ENCODE results near the gene ARHGAP32.
"Not testable (repeated sequence)": the region's sequence is repeated elsewhere in the genome, so short reads cannot be mapped to it uniquely, and the experiment has no call there.

The ARHGAP32 gene

GRCh38 chr11:129191649-129192048, 476 bp downstream of the ARHGAP32 start:
- Histone ChIP-seq H3K27ac (ENCODE audit: low read length) (peak overlapping the region; percentile 12), H3K27me3 (ENCODE audit: control insufficient read depth, insufficient read depth, low read length) (no peaks in the 10 kb centered on the region), H3K9ac (ENCODE audit: low read length) (no peak overlapping the region), H3K4me3 (ENCODE audit: low read length) (no peak overlapping the region), H3K4me1 (ENCODE audit: control insufficient read depth, low read depth, low read length) (peaks cover 18% of the 10 kb centered on the region), H3K9me3 (ENCODE audit: control insufficient read depth, low read depth, low read length) (no peaks in the 10 kb centered on the region), H3K36me3 (ENCODE audit: control insufficient read depth, low read depth, low read length) (no peaks in the 10 kb centered on the region)

- H3K27ac ChIP-seq (ENCODE audit: low read length): no peak overlapping the region
- no peaks in the 10 kb centered on the region for H3K27me3 ChIP-seq (ENCODE audit: control insufficient read depth, insufficient read depth, low read length)
- no peak overlapping the region for H3K9ac ChIP-seq (ENCODE audit: low read length)
- H3K4me1 ChIP-seq (ENCODE audit: control insufficient read depth, low read depth, low read length): peaks cover 13% of the 10 kb centered on the region
- no peak overlapping the region for H3K4me3 ChIP-seq (ENCODE audit: low read length)
- H3K36me3 ChIP-seq (ENCODE audit: control insufficient read depth, low read depth, low read length): no peaks in the 10 kb centered on the region
- H3K9me3 ChIP-seq (ENCODE audit: control insufficient read depth, low read depth, low read length): no peaks in the 10 kb centered on the region
Observed at GRCh38 chr11:129190087-129190486, 2.0 kb downstream of the ARHGAP32 start.

GRCh38 chr11:129189646-129190045, 2.5 kb downstream of the ARHGAP32 start:
- Histone ChIP-seq H3K4me3 (ENCODE audit: low read length) (no peak overlapping the region), H3K4me1 (ENCODE audit: control insufficient read depth, low read depth, low read length) (peaks cover 13% of the 10 kb centered on the region), H3K27ac (ENCODE audit: low read length) (no peak overlapping the region), H3K9me3 (ENCODE audit: control insufficient read depth, low read depth, low read length) (no peaks in the 10 kb centered on the region), H3K9ac (ENCODE audit: low read length) (no peak overlapping the region), H3K27me3 (ENCODE audit: control insufficient read depth, insufficient read depth, low read length) (no peaks in the 10 kb centered on the region), H3K36me3 (ENCODE audit: control insufficient read depth, low read depth, low read length) (no peaks in the 10 kb centered on the region)

- not testable (repeated sequence) for H3K4me3 ChIP-seq (ENCODE audit: low read length); H3K27me3 ChIP-seq (ENCODE audit: control insufficient read depth, insufficient read depth, low read length); H3K9me3 ChIP-seq (ENCODE audit: control insufficient read depth, low read depth, low read length); H3K36me3 ChIP-seq (ENCODE audit: control insufficient read depth, low read depth, low read length); H3K9ac ChIP-seq (ENCODE audit: low read length); H3K27ac ChIP-seq (ENCODE audit: low read length)
- peaks cover 13% of the 10 kb centered on the region for H3K4me1 ChIP-seq (ENCODE audit: control insufficient read depth, low read depth, low read length)
Observed at GRCh38 chr11:129185082-129185481, 7.0 kb downstream of the ARHGAP32 start.

- no peaks in the 10 kb centered on the region for H3K9me3 ChIP-seq (ENCODE audit: control insufficient read depth, low read depth, low read length)
- no peak overlapping the region for H3K9ac ChIP-seq (ENCODE audit: low read length)
- peaks cover 12% of the 10 kb centered on the region for H3K4me1 ChIP-seq (ENCODE audit: control insufficient read depth, low read depth, low read length)
- H3K4me3 ChIP-seq (ENCODE audit: low read length): no peak overlapping the region
- H3K36me3 ChIP-seq (ENCODE audit: control insufficient read depth, low read depth, low read length): no peaks in the 10 kb centered on the region
- no peaks in the 10 kb centered on the region for H3K27me3 ChIP-seq (ENCODE audit: control insufficient read depth, insufficient read depth, low read length)
- H3K27ac ChIP-seq (ENCODE audit: low read length): no peak overlapping the region
Observed at GRCh38 chr11:129184581-129184980, 7.5 kb downstream of the ARHGAP32 start.

GRCh38 chr11:129167315-129167714, 24.8 kb downstream of the ARHGAP32 start:
- Histone ChIP-seq H3K27me3 (ENCODE audit: control insufficient read depth, insufficient read depth, low read length) (no peaks in the 10 kb centered on the region), H3K36me3 (ENCODE audit: control insufficient read depth, low read depth, low read length) (no peaks in the 10 kb centered on the region), H3K4me1 (ENCODE audit: control insufficient read depth, low read depth, low read length) (no peaks in the 10 kb centered on the region), H3K9ac (ENCODE audit: low read length) (no peak overlapping the region), H3K4me3 (ENCODE audit: low read length) (no peak overlapping the region), H3K9me3 (ENCODE audit: control insufficient read depth, low read depth, low read length) (peaks cover 10% of the 10 kb centered on the region), H3K27ac (ENCODE audit: low read length) (no peak overlapping the region)

- Histone ChIP-seq H3K27ac (ENCODE audit: low read length) (no peak overlapping the region), H3K4me3 (ENCODE audit: low read length) (no peak overlapping the region), H3K27me3 (ENCODE audit: control insufficient read depth, insufficient read depth, low read length) (no peaks in the 10 kb centered on the region), H3K36me3 (ENCODE audit: control insufficient read depth, low read depth, low read length) (no peaks in the 10 kb centered on the region), H3K9me3 (ENCODE audit: control insufficient read depth, low read depth, low read length) (peaks cover 10% of the 10 kb centered on the region), H3K9ac (ENCODE audit: low read length) (no peak overlapping the region), H3K4me1 (ENCODE audit: control insufficient read depth, low read depth, low read length) (no peaks in the 10 kb centered on the region)
Observed at GRCh38 chr11:129163714-129164164, 28.4 kb downstream of the ARHGAP32 start.

GRCh38 chr11:129157080-129157479, 35.0 kb downstream of the ARHGAP32 start:
- not testable (repeated sequence) for H3K27ac ChIP-seq (ENCODE audit: low read length); H3K4me3 ChIP-seq (ENCODE audit: low read length)

GRCh38 chr11:129155745-129156144, 36.4 kb downstream of the ARHGAP32 start:
- Histone ChIP-seq H3K9me3 (ENCODE audit: control insufficient read depth, low read depth, low read length) (peaks cover 8% of the 10 kb centered on the region), H3K4me1 (ENCODE audit: control insufficient read depth, low read depth, low read length) (no peaks in the 10 kb centered on the region), H3K27me3 (ENCODE audit: control insufficient read depth, insufficient read depth, low read length) (no peaks in the 10 kb centered on the region), H3K9ac (ENCODE audit: low read length) (no peak overlapping the region), H3K36me3 (ENCODE audit: control insufficient read depth, low read depth, low read length) (no peaks in the 10 kb centered on the region), H3K4me3 (ENCODE audit: low read length) (no peak overlapping the region), H3K27ac (ENCODE audit: low read length) (no peak overlapping the region)

More at GRCh38 chr11:129157080-129157479, 35.0 kb downstream of the ARHGAP32 start:
- not testable (repeated sequence) for H3K9ac ChIP-seq (ENCODE audit: low read length); H3K36me3 ChIP-seq (ENCODE audit: control insufficient read depth, low read depth, low read length); H3K4me1 ChIP-seq (ENCODE audit: control insufficient read depth, low read depth, low read length); H3K9me3 ChIP-seq (ENCODE audit: control insufficient read depth, low read depth, low read length); H3K27me3 ChIP-seq (ENCODE audit: control insufficient read depth, insufficient read depth, low read length)

- peaks cover 11% of the 10 kb centered on the region for H3K9me3 ChIP-seq (ENCODE audit: control insufficient read depth, low read depth, low read length)
- H3K4me3 ChIP-seq (ENCODE audit: low read length): no peak overlapping the region
- no peaks in the 10 kb centered on the region for H3K27me3 ChIP-seq (ENCODE audit: control insufficient read depth, insufficient read depth, low read length)
- no peaks in the 10 kb centered on the region for H3K36me3 ChIP-seq (ENCODE audit: control insufficient read depth, low read depth, low read length)
- peaks cover 12% of the 10 kb centered on the region for H3K4me1 ChIP-seq (ENCODE audit: control insufficient read depth, low read depth, low read length)
- H3K9ac ChIP-seq (ENCODE audit: low read length): no peak overlapping the region
- no peak overlapping the region for H3K27ac ChIP-seq (ENCODE audit: low read length)
Observed at GRCh38 chr11:129148487-129148886, 43.6 kb downstream of the ARHGAP32 start.

GRCh38 chr11:129146191-129146590, 45.9 kb downstream of the ARHGAP32 start:
- peaks cover 6% of the 10 kb centered on the region for H3K9me3 ChIP-seq (ENCODE audit: control insufficient read depth, low read depth, low read length)
- peaks cover 12% of the 10 kb centered on the region for H3K4me1 ChIP-seq (ENCODE audit: control insufficient read depth, low read depth, low read length)
- H3K4me3 ChIP-seq (ENCODE audit: low read length): no peak overlapping the region
- H3K27me3 ChIP-seq (ENCODE audit: control insufficient read depth, insufficient read depth, low read length): no peaks in the 10 kb centered on the region
- H3K9ac ChIP-seq (ENCODE audit: low read length): no peak overlapping the region
- no peaks in the 10 kb centered on the region for H3K36me3 ChIP-seq (ENCODE audit: control insufficient read depth, low read depth, low read length)
- no peak overlapping the region for H3K27ac ChIP-seq (ENCODE audit: low read length)

GRCh38 chr11:129145276-129145675, 46.8 kb downstream of the ARHGAP32 start:
- H3K27ac ChIP-seq (ENCODE audit: low read length): no peak overlapping the region
- H3K4me1 ChIP-seq (ENCODE audit: control insufficient read depth, low read depth, low read length): peaks cover 12% of the 10 kb centered on the region
- H3K36me3 ChIP-seq (ENCODE audit: control insufficient read depth, low read depth, low read length): no peaks in the 10 kb centered on the region
- H3K27me3 ChIP-seq (ENCODE audit: control insufficient read depth, insufficient read depth, low read length): no peaks in the 10 kb centered on the region
- H3K9ac ChIP-seq (ENCODE audit: low read length): no peak overlapping the region
- H3K4me3 ChIP-seq (ENCODE audit: low read length): no peak overlapping the region
- no peaks in the 10 kb centered on the region for H3K9me3 ChIP-seq (ENCODE audit: control insufficient read depth, low read depth, low read length)

Data from iPS-18a (cell line).